HepG2 (cell line): ENCODE results near the gene GPC2. TPM values are rescaled to one million over a fixed set of nuclear protein-coding genes. Genes with fewer than 3 reads are reported as not detected.

Source experiments
- BORCS8-MEF2B ChIP-seq: sonication (generic); formaldehyde crosslinking; IDR thresholded peaks from 2 replicates; pipeline ENCODE4 v1.8.0; 2022; ENCODE audit warnings: mild to moderate bottlenecking, missing genetic modification reagents
- HNRNPLL ChIP-seq: fragments of 200-400 bp; formaldehyde crosslinking; IDR thresholded peaks from 2 replicates; pipeline ENCODE4 v1.6.1; 2017; ENCODE audit warnings: mild to moderate bottlenecking, low read depth, low read length; ENCODE audit not compliant: poor library complexity, severe bottlenecking
- HOXA3 ChIP-seq: sonication (generic); formaldehyde crosslinking; IDR thresholded peaks from 2 replicates; pipeline ENCODE4 v1.5.0; 2020; ENCODE audit warnings: missing genetic modification reagents
- HOXA9 ChIP-seq: sonication (generic); formaldehyde crosslinking; IDR thresholded peaks from 2 replicates; pipeline ENCODE4 v1.8.1; 2022; ENCODE audit warnings: missing genetic modification reagents, mild to moderate bottlenecking, moderate library complexity, borderline replicate concordance
- KDM5B ChIP-seq: sonication (generic); formaldehyde crosslinking; IDR thresholded peaks from 2 replicates; pipeline ENCODE4 v1.4.0; 2020; ENCODE audit warnings: missing genetic modification reagents, mild to moderate bottlenecking, borderline replicate concordance
- MED13 ChIP-seq: sonication (generic); formaldehyde crosslinking; IDR thresholded peaks from 2 replicates; pipeline ENCODE4 v1.5.0; 2020; ENCODE audit warnings: missing genetic modification reagents
- MYC ChIP-seq: sonication (generic); formaldehyde crosslinking; IDR thresholded peaks from 2 replicates; pipeline ENCODE4 v1.9.0; 2021; ENCODE audit warnings: missing genetic modification reagents, borderline replicate concordance
- SATB2 ChIP-seq: sonication (generic); formaldehyde crosslinking; IDR thresholded peaks from 2 replicates; pipeline ENCODE4 v1.5.0; 2020; ENCODE audit warnings: missing genetic modification reagents
- SOX6 ChIP-seq, 2 experiments: fragments of 450-650 bp in 1 of 2; sonication (generic) in 1 of 2; formaldehyde crosslinking in 1 of 2; IDR thresholded peaks; 2 replicates each; pipeline versions ENCODE4 v1.4.0 to v1.6.1; 2017 to 2020; ENCODE audit warnings: antibody characterized with exemption in 1 of 2, mild to moderate bottlenecking in 1 of 2, missing genetic modification reagents in 1 of 2
- SRY ChIP-seq: sonication (generic); formaldehyde crosslinking; IDR thresholded peaks from 2 replicates; pipeline ENCODE4 v1.8.0; 2022; ENCODE audit warnings: mild to moderate bottlenecking, missing genetic modification reagents
- ZFY ChIP-seq: sonication (generic); formaldehyde crosslinking; IDR thresholded peaks from 2 replicates; pipeline ENCODE4 v1.4.0; 2020; ENCODE audit warnings: missing genetic modification reagents
- ZNF512 ChIP-seq: sonication (generic); formaldehyde crosslinking; IDR thresholded peaks from 2 replicates; pipeline ENCODE4 v1.4.0; 2020; ENCODE audit warnings: mild to moderate bottlenecking, missing genetic modification reagents
- ZNF687 ChIP-seq: sonication (generic); formaldehyde crosslinking; IDR thresholded peaks from 2 replicates; pipeline ENCODE4 v1.5.1; 2020; ENCODE audit warnings: mild to moderate bottlenecking, missing genetic modification reagents, moderate library complexity
- polyA plus RNA-seq, 8 experiments: library from polyadenylated mRNA; depleted of rRNA in 3 of 8; stranded (reverse) in 7 of 8; unstranded in 1 of 8; fragments of >200 nt; fragmentation: Illumina TruSeq in 4 of 8; extraction: Trizol in 4 of 8; gene quantifications; 2 replicates each; pipeline versions ENCODE4 v1.2.1 to v1.2.3, GENCODE V29; 2011 to 2016; ENCODE audit warnings: low read depth in 4 of 8, missing spikeins in 1 of 8, mixed read lengths in 1 of 8; ENCODE audit not compliant: insufficient read depth in 1 of 8
- total RNA-seq, 5 experiments: library from RNA; depleted of rRNA; stranded (reverse); fragments of >200 nt; fragmentation: Illumina TruSeq; extraction: Trizol; gene quantifications; 2 replicates each; pipeline ENCODE4 v1.2.3, GENCODE V29; 2016; ENCODE audit warnings: low read depth in 1 of 5
- TF ChIP-seq, protein P1 (sequence below): conservative IDR thresholded peaks from 2 replicates; pipeline ENCODE4 v1.6.1; 2018; ENCODE audit warnings: missing genetic modification reagents
- TF ChIP-seq, protein P2 (sequence below): sonication (generic); formaldehyde crosslinking; IDR thresholded peaks from 2 replicates; pipeline ENCODE4 v1.4.0; 2020; ENCODE audit warnings: missing genetic modification reagents
- TF ChIP-seq, protein P3 (sequence below): sonication (generic); formaldehyde crosslinking; IDR thresholded peaks from 2 replicates; pipeline ENCODE4 v1.5.0; 2020; ENCODE audit warnings: mild to moderate bottlenecking, missing genetic modification reagents, borderline replicate concordance

The GPC2 gene
- total and polyA plus RNA-seq, 2 of the 13 experiments (the other 11 are each of a cell fraction or from before 2014, with no cell fraction given): 0.64 to 0.78 TPM

DNA sequence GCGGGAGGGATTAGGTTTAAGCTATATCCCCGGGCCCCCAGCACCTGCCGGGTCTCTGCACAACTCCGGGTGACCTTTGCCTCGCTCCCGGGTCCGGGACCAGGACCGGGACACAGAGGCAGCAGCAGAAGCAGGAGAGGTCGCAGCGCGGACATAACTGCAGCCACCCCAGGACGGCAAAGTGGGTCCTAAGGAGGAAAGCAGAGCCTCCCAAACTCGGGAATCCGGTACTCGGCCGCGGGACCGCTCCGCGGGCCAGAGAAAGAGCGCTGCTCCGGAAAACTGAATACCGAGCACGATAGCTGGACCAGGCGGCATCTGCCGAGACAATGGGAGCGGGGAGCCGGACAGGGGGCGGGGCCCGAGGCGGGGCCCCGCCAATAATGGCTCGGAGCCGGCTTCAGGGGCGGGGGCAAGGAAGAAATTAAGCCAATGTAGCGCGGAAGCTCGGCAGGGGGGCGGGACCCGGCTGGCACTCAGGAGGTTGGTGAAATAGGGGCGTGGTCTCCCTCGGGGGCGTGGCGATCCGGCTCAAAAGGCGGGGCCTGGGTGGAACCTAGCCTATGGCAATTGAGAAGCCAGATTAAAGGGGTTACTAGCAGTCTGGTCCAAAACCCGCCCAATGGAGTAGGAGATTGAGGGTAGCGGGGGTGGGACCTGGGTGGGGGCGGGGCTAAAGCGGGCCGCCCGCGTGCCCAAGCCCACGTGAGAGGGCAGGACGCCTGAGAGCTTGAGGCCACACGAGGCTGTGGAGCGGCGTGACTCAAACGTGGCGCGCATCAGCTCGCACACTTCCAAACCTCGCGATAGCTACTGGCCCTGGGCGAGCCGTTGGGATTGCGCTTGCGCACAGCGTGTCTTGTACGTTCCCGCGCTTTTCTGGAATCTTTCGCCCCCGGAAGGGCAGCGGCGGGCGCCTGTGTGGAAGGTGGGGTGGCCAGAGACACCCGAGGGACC lies at the start of gene GPC2, which contains the start of gene STAG3 (continued):
- TF ChIP-seq KDM5B (CRISPR knock-in tag) (peak; percentile 83; the same call in 1 of the 2 replicates), SOX6 (IDR thresholded peaks at IDR 0.05) (no peak), SOX6 (CRISPR knock-in tag; IDR thresholded peaks at IDR 0.05) (no peak), BORCS8-MEF2B (CRISPR knock-in tag) (peak; percentile 43; the same call in 1 of the 2 replicates), SATB2 (CRISPR knock-in tag) (peak; percentile 52; the same call in 1 of the 2 replicates), HNRNPLL (peak; percentile 46), MYC (CRISPR knock-in tag) (peak; percentile 53; the same call in 1 of the 2 replicates), MED13 (CRISPR knock-in tag) (0 out of 2 replicates have a peak, but pooled peaks have one; percentile 25), ZNF512 (peak; percentile 77; the same call in 1 of the 2 replicates), ZFY (peak; percentile 20; the same call in 1 of the 2 replicates), ZNF687 (CRISPR knock-in tag) (peak; percentile 84), HOXA3 (peak; percentile 62), HOXA9 (CRISPR knock-in tag) (no peak), SRY (CRISPR knock-in tag) (0 out of 2 replicates have a peak, but pooled peaks have one; percentile 63)
- TF ChIP-seq, protein P1, sequence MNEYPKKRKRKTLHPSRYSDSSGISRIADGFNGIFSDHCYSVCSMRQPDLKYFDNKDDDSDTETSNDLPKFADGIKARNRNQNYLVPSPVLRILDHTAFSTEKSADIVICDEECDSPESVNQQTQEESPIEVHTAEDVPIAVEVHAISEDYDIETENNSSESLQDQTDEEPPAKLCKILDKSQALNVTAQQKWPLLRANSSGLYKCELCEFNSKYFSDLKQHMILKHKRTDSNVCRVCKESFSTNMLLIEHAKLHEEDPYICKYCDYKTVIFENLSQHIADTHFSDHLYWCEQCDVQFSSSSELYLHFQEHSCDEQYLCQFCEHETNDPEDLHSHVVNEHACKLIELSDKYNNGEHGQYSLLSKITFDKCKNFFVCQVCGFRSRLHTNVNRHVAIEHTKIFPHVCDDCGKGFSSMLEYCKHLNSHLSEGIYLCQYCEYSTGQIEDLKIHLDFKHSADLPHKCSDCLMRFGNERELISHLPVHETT (CRISPR knock-in tag): no peak
- TF ChIP-seq, protein P2, sequence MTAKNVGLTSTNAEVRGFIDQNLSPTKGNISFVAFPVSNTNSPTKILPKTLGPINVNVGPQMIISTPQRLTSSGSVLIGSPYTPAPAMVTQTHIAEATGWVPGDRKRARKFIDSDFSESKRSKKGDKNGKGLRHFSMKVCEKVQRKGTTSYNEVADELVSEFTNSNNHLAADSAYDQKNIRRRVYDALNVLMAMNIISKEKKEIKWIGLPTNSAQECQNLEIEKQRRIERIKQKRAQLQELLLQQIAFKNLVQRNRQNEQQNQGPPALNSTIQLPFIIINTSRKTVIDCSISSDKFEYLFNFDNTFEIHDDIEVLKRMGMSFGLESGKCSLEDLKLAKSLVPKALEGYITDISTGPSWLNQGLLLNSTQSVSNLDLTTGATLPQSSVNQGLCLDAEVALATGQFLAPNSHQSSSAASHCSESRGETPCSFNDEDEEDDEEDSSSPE (CRISPR knock-in tag): peak; percentile 33; the same call in 1 of the 2 replicates
- TF ChIP-seq, protein P3, sequence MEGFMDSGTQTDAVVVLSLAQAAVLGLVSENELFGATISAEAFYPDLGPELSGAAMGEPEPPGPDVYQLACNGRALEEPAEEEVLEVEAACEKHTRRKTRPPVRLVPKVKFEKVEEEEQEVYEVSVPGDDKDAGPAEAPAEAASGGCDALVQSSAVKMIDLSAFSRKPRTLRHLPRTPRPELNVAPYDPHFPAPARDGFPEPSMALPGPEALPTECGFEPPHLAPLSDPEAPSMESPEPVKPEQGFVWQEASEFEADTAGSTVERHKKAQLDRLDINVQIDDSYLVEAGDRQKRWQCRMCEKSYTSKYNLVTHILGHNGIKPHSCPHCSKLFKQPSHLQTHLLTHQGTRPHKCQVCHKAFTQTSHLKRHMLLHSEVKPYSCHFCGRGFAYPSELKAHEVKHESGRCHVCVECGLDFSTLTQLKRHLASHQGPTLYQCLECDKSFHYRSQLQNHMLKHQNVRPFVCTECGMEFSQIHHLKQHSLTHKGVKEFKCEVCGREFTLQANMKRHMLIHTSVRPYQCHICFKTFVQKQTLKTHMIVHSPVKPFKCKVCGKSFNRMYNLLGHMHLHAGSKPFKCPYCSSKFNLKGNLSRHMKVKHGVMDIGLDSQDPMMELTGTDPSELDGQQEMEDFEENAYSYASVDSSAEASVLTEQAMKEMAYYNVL (CRISPR knock-in tag): 0 out of 2 replicates have a peak, but pooled peaks have one; percentile 22
